Endodermal cell (in vitro differentiated cells): ENCODE measurements around the gene WFS1. TPM values are rescaled to one million over a fixed set of nuclear protein-coding genes. Genes with fewer than 3 reads are reported as not detected.

Source experiments
- DNase-seq: peaks from one replicate; pipeline ENCODE4 v3.0.0-alpha.2; 2017
- H3K27ac ChIP-seq: 2 replicates; pipeline ENCODE4 v1.5.1; 2013; ENCODE audit warnings: mild to moderate bottlenecking, low read depth, low read length, moderate library complexity
- H3K27me3 ChIP-seq: 2 replicates; pipeline ENCODE4 v1.6.1; 2013; ENCODE audit warnings: mild to moderate bottlenecking, low read length, moderate library complexity; ENCODE audit not compliant: insufficient read depth, control insufficient read depth, poor library complexity, severe bottlenecking
- H3K36me3 ChIP-seq: 2 replicates; pipeline ENCODE4 v1.7.0; 2013; ENCODE audit warnings: mild to moderate bottlenecking, low read length, moderate library complexity; ENCODE audit not compliant: control insufficient read depth, insufficient read depth
- H3K4me1 ChIP-seq: one replicate; pipeline ENCODE4 v1.7.0; 2013; ENCODE audit warnings: low read length; ENCODE audit not compliant: control insufficient read depth, insufficient read depth
- H3K4me3 ChIP-seq: 2 replicates; pipeline ENCODE4 v1.5.1; 2013; ENCODE audit warnings: mild to moderate bottlenecking, low read length, moderate library complexity
- H3K9ac ChIP-seq: 2 replicates; pipeline ENCODE4 v1.6.1; 2013; ENCODE audit warnings: mild to moderate bottlenecking, low read length, moderate library complexity; ENCODE audit not compliant: poor library complexity, severe bottlenecking; ENCODE audit errors: extremely low read depth
- H3K9me3 ChIP-seq: 2 replicates; pipeline ENCODE4 v1.6.1; 2013; ENCODE audit warnings: mild to moderate bottlenecking, low read length, moderate library complexity; ENCODE audit not compliant: control insufficient read depth
- H3K27ac Mint-ChIP-seq: 2 replicates; pipeline ENCODE4 v1.8.0; 2020; ENCODE audit warnings: mixed read lengths
- H3K27me3 Mint-ChIP-seq: 2 replicates; pipeline ENCODE4 v1.8.0; 2021; ENCODE audit warnings: mild to moderate bottlenecking, mixed read lengths; ENCODE audit not compliant: insufficient read depth
- H3K36me3 Mint-ChIP-seq: 2 replicates; pipeline ENCODE4 v1.8.0; 2020; ENCODE audit warnings: low read depth, mixed read lengths
- H3K4me1 Mint-ChIP-seq: 2 replicates; pipeline ENCODE4 v1.8.0; 2020; ENCODE audit warnings: mixed read lengths
- H3K4me3 Mint-ChIP-seq: 2 replicates; pipeline ENCODE4 v1.8.0; 2020; ENCODE audit warnings: mild to moderate bottlenecking, moderate library complexity, mixed read lengths
- H3K9me3 Mint-ChIP-seq: 2 replicates; pipeline ENCODE4 v1.8.0; 2020; ENCODE audit warnings: mild to moderate bottlenecking, mixed read lengths
- CTCF ChIP-seq: fragments of 200-600 bp; sonication (generic); conservative IDR thresholded peaks from 2 replicates; pipeline ENCODE4 v1.5.0; 2021; ENCODE audit warnings: antibody characterized with exemption, mild to moderate bottlenecking
- WGBS, 2 experiments: methylation state at CpG; one replicate each; pipeline versions ENCODE4 v1.1.5 to v1.1.7; 2013; ENCODE audit warnings: missing lambda C conversion rate in 2 of 2, mixed read lengths in 1 of 2; ENCODE audit not compliant: insufficient coverage in 1 of 2, insufficient read length in 1 of 2; 5-methylcytosine and 5-hydroxymethylcytosine counted together
- total RNA-seq, 2 donors: library from RNA; stranded (reverse); fragmentation: NEBNext Ultra II Directional in 1 of 2; extraction: Animal tissue kit (Norgen Biotek cat#: 25700) in 1 of 2; gene quantifications; 2 replicates in 1 of 2; 3 replicates in 1 of 2; pipeline ENCODE4 v1.2.1, GENCODE V29; 2021

The WFS1 gene
- total RNA-seq, 2 donors from 2014 or later = 25.3 to 26.1 TPM

- no peaks in the 10 kb centered on the region for H3K9me3 ChIP-seq
- H3K4me3 ChIP-seq = no peak overlapping the region
- peak; percentile 50 for DNase-seq
- H3K4me3 Mint-ChIP-seq = no peak overlapping the region
- H3K9me3 Mint-ChIP-seq = no peaks in the 10 kb centered on the region
- no peak overlapping the region for H3K27ac ChIP-seq
- no peak overlapping the region for H3K9ac ChIP-seq
- peaks cover 9% of the 10 kb centered on the region for H3K4me1 ChIP-seq
- peak; percentile 23 for TF ChIP-seq CTCF
- H3K36me3 Mint-ChIP-seq = no peaks in the 10 kb centered on the region
- WGBS, 2 experiments = 88 to 90% methylated on average over 9 to 16 of the region's 16 CpGs
- no peaks in the 10 kb centered on the region for H3K27me3 Mint-ChIP-seq
- peaks cover 13% of the 10 kb centered on the region for H3K4me1 Mint-ChIP-seq
- H3K27ac Mint-ChIP-seq = no peak overlapping the region
- no peaks in the 10 kb centered on the region for H3K36me3 ChIP-seq
- no peaks in the 10 kb centered on the region for H3K27me3 ChIP-seq
Measured at GRCh38 chr4:6228158-6229067, 41.2 kb upstream of the WFS1 start.

- H3K9me3 ChIP-seq = no peaks in the 10 kb centered on the region
- TF ChIP-seq CTCF = no peak
- Mint-ChIP-seq H3K36me3 (no peaks in the 10 kb centered on the region), H3K27me3 (no peaks in the 10 kb centered on the region), H3K4me3 (no peak overlapping the region), H3K27ac (no peak overlapping the region), H3K4me1 (peaks cover 6% of the 10 kb centered on the region), H3K9me3 (no peaks in the 10 kb centered on the region)
- H3K36me3 ChIP-seq = no peaks in the 10 kb centered on the region
- no peak overlapping the region for H3K9ac ChIP-seq
- 82 to 100% methylated on average over 1 to 7 of the region's 7 CpGs for WGBS, 2 experiments
- H3K4me3 ChIP-seq = no peak overlapping the region
- no peaks in the 10 kb centered on the region for H3K27me3 ChIP-seq
- peak; percentile 38 for DNase-seq
- H3K4me1 ChIP-seq = peaks cover 5% of the 10 kb centered on the region
- no peak overlapping the region for H3K27ac ChIP-seq
Measured at GRCh38 chr4:6229095-6229494, 40.6 kb upstream of the WFS1 start.

- no peak for TF ChIP-seq CTCF
- no peaks in the 10 kb centered on the region for H3K27me3 ChIP-seq
- Mint-ChIP-seq H3K4me3 (no peak overlapping the region), H3K4me1 (peaks cover 2% of the 10 kb centered on the region), H3K36me3 (no peaks in the 10 kb centered on the region), H3K27ac (no peak overlapping the region), H3K27me3 (no peaks in the 10 kb centered on the region), H3K9me3 (no peaks in the 10 kb centered on the region)
- no peaks in the 10 kb centered on the region for H3K9me3 ChIP-seq
- H3K27ac ChIP-seq = no peak overlapping the region
- no peak overlapping the region for H3K9ac ChIP-seq
- no peak overlapping the region for H3K4me3 ChIP-seq
- peaks cover 1% of the 10 kb centered on the region for H3K4me1 ChIP-seq
- 87 to 88% methylated on average over 13 to 18 of the region's 18 CpGs for WGBS, 2 experiments
- DNase-seq = peak; percentile 26
- H3K36me3 ChIP-seq = no peaks in the 10 kb centered on the region
Measured at GRCh38 chr4:6229671-6230501, 39.8 kb upstream of the WFS1 start.
